ENCODE data around the gene SHF. TPM values are rescaled to one million over a fixed set of nuclear protein-coding genes. Genes with fewer than 3 reads are reported as not detected.

The SHF gene
- total RNA-seq, 1 experiment from 2014 or later: 42.9 TPM

DNA sequence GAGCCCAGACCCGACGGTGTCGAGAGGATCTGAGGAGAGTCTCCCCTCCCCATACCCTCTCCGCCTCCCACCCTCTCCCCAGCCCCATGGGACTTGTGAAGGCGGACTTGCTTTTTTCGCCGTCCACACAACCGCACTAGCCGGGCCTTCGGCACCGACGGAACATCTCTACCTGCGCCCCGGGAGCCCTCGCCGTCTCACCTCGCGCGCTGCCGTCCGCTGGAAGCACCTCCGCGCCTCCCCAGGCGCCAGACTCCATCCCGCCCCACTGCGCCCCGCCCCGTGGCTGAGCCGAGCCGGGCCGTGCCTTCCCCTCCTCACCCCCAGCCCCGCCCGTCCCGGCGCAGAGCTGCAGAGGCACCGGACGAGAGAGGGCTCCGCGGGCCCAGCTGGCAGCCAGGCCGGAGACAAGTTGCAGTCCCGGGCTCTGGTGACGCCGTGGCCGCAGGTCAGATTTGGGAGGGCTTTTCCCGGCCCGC lies 58.1 kb downstream of the SHF start, which contains the start of the genes DUOX1 and DUOXA1:
DUOX1 (plus strand) TSS at position 344 of the 479 bp plus-strand sequence. CDS start 1,973 bp downstream, outside the sequence.
DUOXA1 (minus strand) TSS at position 229 of the 479 bp plus-strand sequence. CDS start 6,865 bp downstream, outside the sequence.
- H3K4me3 ChIP-seq (ENCODE audit: low read depth, low read length, poor library complexity, severe bottlenecking): peak within 1 kb of the TSS; percentile 26
- no peak for DNase-seq (ENCODE audit: low spot score)
- CTCF ChIA-PET: interaction anchor here (0.7 to 2.7 kb wide), 2 partner anchors 12 to 466 kb away, joined by 3 to 7 read pairs; no protein-coding TSS in a partner anchor
- H3K9me3 ChIP-seq (ENCODE audit: low read depth, low read length, poor library complexity, severe bottlenecking): no peaks in the 10 kb centered on the region
- intact Hi-C loops (cut with micrococcal nuclease; ENCODE audit: unreplicated experiment): no loop called here
- H3K4me1 ChIP-seq (ENCODE audit: insufficient read depth, low read length, poor library complexity, severe bottlenecking): no peaks in the 10 kb centered on the region
- POLR2A ChIA-PET (ENCODE audit: low non-redundant PET): no interaction called here
- TF ChIP-seq, protein P1, sequence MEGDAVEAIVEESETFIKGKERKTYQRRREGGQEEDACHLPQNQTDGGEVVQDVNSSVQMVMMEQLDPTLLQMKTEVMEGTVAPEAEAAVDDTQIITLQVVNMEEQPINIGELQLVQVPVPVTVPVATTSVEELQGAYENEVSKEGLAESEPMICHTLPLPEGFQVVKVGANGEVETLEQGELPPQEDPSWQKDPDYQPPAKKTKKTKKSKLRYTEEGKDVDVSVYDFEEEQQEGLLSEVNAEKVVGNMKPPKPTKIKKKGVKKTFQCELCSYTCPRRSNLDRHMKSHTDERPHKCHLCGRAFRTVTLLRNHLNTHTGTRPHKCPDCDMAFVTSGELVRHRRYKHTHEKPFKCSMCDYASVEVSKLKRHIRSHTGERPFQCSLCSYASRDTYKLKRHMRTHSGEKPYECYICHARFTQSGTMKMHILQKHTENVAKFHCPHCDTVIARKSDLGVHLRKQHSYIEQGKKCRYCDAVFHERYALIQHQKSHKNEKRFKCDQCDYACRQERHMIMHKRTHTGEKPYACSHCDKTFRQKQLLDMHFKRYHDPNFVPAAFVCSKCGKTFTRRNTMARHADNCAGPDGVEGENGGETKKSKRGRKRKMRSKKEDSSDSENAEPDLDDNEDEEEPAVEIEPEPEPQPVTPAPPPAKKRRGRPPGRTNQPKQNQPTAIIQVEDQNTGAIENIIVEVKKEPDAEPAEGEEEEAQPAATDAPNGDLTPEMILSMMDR (conservative IDR thresholded peaks at IDR 0.05; ENCODE audit: low read depth, low read length): no peak
- TF ChIP-seq EZH2 (IDR thresholded peaks at IDR 0.05; ENCODE audit: borderline replicate concordance, low read depth, low read length, poor library complexity, severe bottlenecking): no peak
- H3K27ac ChIP-seq (ENCODE audit: low read depth, low read length, poor library complexity, severe bottlenecking): no peak within 1 kb of the TSS
- H3K27me3 ChIP-seq (replicated peaks; ENCODE audit: insufficient read depth, low read depth, low read length, poor library complexity): no peaks in the 10 kb centered on the region
- H3K36me3 ChIP-seq (ENCODE audit: insufficient read depth, low read length, poor library complexity, severe bottlenecking): no peaks in the 10 kb centered on the region
- no TSS peak for BruUV-seq (replicated peaks)

DNA sequence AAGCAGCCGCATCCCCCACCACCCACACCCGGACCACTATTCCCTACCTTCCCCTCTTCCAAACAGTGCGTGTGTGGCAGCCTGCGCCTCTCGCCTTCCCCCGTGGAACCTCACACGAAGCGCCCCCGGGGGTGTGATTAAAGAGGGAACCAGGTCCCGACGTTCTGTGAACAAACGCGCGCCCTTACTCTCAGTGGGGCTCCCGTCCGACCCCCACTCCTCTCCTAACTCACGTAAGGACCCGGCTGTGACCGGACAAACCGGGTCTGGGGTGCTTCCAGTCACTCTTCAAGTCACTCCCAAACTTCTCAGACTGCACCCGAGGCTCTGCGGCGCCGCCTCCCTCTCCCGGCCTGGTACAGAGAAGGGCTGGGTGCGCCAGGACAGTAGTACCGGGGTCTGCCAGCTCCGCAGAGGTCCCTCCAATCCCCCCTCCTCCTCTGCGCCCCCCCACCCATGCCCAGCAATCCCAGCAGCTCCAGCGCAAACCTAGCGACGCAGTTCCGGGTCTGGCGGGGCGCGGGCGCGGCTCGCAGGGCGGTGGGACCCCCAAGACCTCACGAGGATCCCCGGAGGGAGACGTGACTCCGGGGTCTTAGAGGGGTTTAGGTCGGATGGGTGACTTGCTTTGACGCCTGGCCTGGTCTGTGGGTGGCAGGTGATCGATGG lies 58.7 kb downstream of the SHF start:
- Histone ChIP-seq H3K4me1 (ENCODE audit: insufficient read depth, low read length, poor library complexity, severe bottlenecking) (no peaks in the 10 kb centered on the region), H3K9me3 (ENCODE audit: low read depth, low read length, poor library complexity, severe bottlenecking) (no peaks in the 10 kb centered on the region), H3K4me3 (ENCODE audit: low read depth, low read length, poor library complexity, severe bottlenecking) (peak overlapping the region; percentile 26), H3K27ac (ENCODE audit: low read depth, low read length, poor library complexity, severe bottlenecking) (no peak overlapping the region), H3K36me3 (ENCODE audit: insufficient read depth, low read length, poor library complexity, severe bottlenecking) (no peaks in the 10 kb centered on the region), H3K27me3 (replicated peaks; ENCODE audit: insufficient read depth, low read depth, low read length, poor library complexity) (no peaks in the 10 kb centered on the region)
- TF ChIP-seq, protein P1 (conservative IDR thresholded peaks at IDR 0.05; ENCODE audit: low read depth, low read length): no peak
- TF ChIP-seq EZH2 (IDR thresholded peaks at IDR 0.05; ENCODE audit: borderline replicate concordance, low read depth, low read length, poor library complexity, severe bottlenecking): no peak
- intact Hi-C loops (cut with micrococcal nuclease; ENCODE audit: unreplicated experiment): no loop called here
- ChIA-PET CTCF (interaction anchor here (2.7 kb wide), 1 partner anchor 11 kb away, joined by 7 read pairs; no protein-coding TSS in a partner anchor), POLR2A (ENCODE audit: low non-redundant PET) (no interaction called here)
- DNase-seq (ENCODE audit: low spot score): no peak
- no TSS peak for BruUV-seq (replicated peaks)

DNA sequence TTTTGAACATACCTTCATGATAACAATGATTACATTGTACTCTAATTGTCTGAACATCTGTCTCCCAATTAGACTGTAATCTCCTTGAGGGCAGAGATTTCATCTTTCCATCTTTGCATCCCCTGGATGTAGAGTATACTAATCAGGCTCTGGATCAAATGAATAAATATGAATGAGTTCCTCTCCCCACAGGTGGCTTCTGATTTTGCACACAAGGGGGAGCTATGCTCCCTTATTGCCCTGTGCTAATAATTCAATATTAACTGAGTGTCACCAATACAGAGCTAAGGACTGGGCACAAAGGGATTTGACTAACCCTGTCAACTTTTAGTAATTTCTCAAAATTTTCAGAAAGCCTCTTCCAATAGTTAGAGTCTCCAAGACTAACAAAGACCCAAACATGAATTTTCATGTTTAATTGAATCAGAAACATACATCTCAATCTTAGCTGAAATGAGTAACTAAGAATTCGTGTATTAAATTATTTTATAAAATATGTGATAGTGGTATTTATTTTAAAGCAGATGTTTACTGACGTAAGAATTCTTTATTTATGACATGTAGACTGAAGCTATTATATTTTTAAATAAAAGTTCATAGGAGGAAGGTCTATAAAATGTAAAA lies 61.1 kb downstream of the SHF start:
- TF ChIP-seq EZH2 (IDR thresholded peaks at IDR 0.05; ENCODE audit: borderline replicate concordance, low read depth, low read length, poor library complexity, severe bottlenecking): no peak
- TF ChIP-seq, protein P1 (conservative IDR thresholded peaks at IDR 0.05; ENCODE audit: low read depth, low read length): peak; percentile 79
- ChIA-PET CTCF (interaction anchor here (0.5 to 1.1 kb wide), 4 partner anchors 8 to 158 kb away, joined by 3 to 10 read pairs (median 4); no protein-coding TSS in a partner anchor), POLR2A (ENCODE audit: low non-redundant PET) (no interaction called here)
- Histone ChIP-seq H3K4me1 (ENCODE audit: insufficient read depth, low read length, poor library complexity, severe bottlenecking) (no peaks in the 10 kb centered on the region), H3K36me3 (ENCODE audit: insufficient read depth, low read length, poor library complexity, severe bottlenecking) (no peaks in the 10 kb centered on the region), H3K9me3 (ENCODE audit: low read depth, low read length, poor library complexity, severe bottlenecking) (no peaks in the 10 kb centered on the region), H3K4me3 (ENCODE audit: low read depth, low read length, poor library complexity, severe bottlenecking) (no peak overlapping the region), H3K27me3 (replicated peaks; ENCODE audit: insufficient read depth, low read depth, low read length, poor library complexity) (no peaks in the 10 kb centered on the region), H3K27ac (ENCODE audit: low read depth, low read length, poor library complexity, severe bottlenecking) (no peak overlapping the region)
- DNase-seq (ENCODE audit: low spot score): peak; percentile 56
- no TSS peak for BruUV-seq (replicated peaks)
- intact Hi-C loops (cut with micrococcal nuclease; ENCODE audit: unreplicated experiment): no loop called here
